Lower lobe of right lung (tissue), 2 donors: ENCODE results near the gene YBX3. TPM values are rescaled to one million over a fixed set of nuclear protein-coding genes. Genes with fewer than 3 reads are reported as not detected.

ENCODE experiments used
- ATAC-seq, 2 donors: fragments of 200-7000 bp; cut with Tn5 transposase; one replicate each; pipeline ENCODE4 v1.9.1; 2020 to 2022; ENCODE audit warnings: mild to moderate bottlenecking in 2 of 2, moderate library complexity in 2 of 2
- DNase-seq: peaks from one replicate; pipeline ENCODE4 v3.0.0-alpha.2; 2020
- H3K27ac ChIP-seq: fragments of 200-600 bp; one replicate; pipeline ENCODE4 v1.8.0; 2022
- H3K27me3 ChIP-seq: fragments of 200-600 bp; one replicate; pipeline ENCODE4 v1.8.0; 2022; ENCODE audit warnings: low read depth
- H3K36me3 ChIP-seq: fragments of 200-600 bp; one replicate; pipeline ENCODE4 v1.8.0; 2022; ENCODE audit warnings: mild to moderate bottlenecking
- H3K4me1 ChIP-seq: fragments of 200-600 bp; one replicate; pipeline ENCODE4 v1.8.0; 2022
- H3K4me3 ChIP-seq: fragments of 200-600 bp; one replicate; pipeline ENCODE4 v1.8.0; 2022; ENCODE audit warnings: mild to moderate bottlenecking
- H3K9me3 ChIP-seq: fragments of 200-600 bp; one replicate; pipeline ENCODE4 v1.8.0; 2022
- CTCF ChIP-seq: fragments of 200-600 bp; IDR thresholded peaks from one replicate; pipeline ENCODE4 v1.8.0; 2022; ENCODE audit warnings: antibody characterized with exemption, mild to moderate bottlenecking
- intact Hi-C: fragments of 100-400 bp; cut with DNase I; formaldehyde crosslinking; loops from one replicate; pipeline ENCODE4 v1.11.0; 2022
- total RNA-seq: library from RNA; stranded (reverse); fragmentation: NEBNext Ultra II Directional; extraction: Animal tissue kit (Norgen Biotek cat#: 25700); gene quantifications from one replicate; pipeline ENCODE4 v1.2.1, GENCODE V29; 2021
- donor health status: DM: no; HTN: yes; CAD: no; lungs with severe emphysema.

YBX3 gene
- total RNA-seq, 1 donor from 2014 or later: 278 TPM

GRCh38 chr12:10705655-10706054, 17.5 kb downstream of the YBX3 start:
- Histone ChIP-seq H3K27ac (peak overlapping the region; percentile 5), H3K4me1 (no peaks in the 10 kb centered on the region), H3K4me3 (no peak overlapping the region), H3K36me3 (peaks cover 95% of the 10 kb centered on the region), H3K9me3 (no peaks in the 10 kb centered on the region), H3K27me3 (no peaks in the 10 kb centered on the region)
- TF ChIP-seq CTCF: no peak
- DNase-seq: no peak
- no peak for ATAC-seq
- intact Hi-C loops: no loop called here

DNA sequence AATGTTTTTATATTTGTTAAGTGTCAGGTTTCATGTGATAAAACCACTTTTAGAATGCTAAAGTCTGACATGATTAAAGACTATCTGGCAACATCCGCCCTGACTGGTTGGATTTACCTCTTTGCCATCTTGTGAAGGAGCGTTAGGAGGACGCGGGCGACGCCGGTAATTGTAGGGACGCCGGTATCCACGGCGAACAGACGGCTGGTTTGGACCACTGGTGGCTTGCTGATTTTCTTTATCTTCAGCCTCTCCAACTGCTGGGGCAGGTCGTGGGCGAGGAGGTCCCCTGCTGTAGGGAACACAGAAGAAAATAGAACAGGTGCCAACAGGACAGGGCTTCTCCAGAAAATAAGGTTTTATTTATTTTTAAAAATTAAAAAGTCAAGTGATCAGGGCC, 21.3 kb downstream of the YBX3 start:
- H3K27me3 ChIP-seq: no peaks in the 10 kb centered on the region
- no peaks in the 10 kb centered on the region for H3K4me1 ChIP-seq
- H3K27ac ChIP-seq: no peak overlapping the region
- no peaks in the 10 kb centered on the region for H3K9me3 ChIP-seq
- peaks cover 90% of the 10 kb centered on the region for H3K36me3 ChIP-seq
- DNase-seq: no peak
- ATAC-seq: no peak
- intact Hi-C loops: no loop called here
- H3K4me3 ChIP-seq: no peak overlapping the region
- TF ChIP-seq CTCF: no peak

DNA sequence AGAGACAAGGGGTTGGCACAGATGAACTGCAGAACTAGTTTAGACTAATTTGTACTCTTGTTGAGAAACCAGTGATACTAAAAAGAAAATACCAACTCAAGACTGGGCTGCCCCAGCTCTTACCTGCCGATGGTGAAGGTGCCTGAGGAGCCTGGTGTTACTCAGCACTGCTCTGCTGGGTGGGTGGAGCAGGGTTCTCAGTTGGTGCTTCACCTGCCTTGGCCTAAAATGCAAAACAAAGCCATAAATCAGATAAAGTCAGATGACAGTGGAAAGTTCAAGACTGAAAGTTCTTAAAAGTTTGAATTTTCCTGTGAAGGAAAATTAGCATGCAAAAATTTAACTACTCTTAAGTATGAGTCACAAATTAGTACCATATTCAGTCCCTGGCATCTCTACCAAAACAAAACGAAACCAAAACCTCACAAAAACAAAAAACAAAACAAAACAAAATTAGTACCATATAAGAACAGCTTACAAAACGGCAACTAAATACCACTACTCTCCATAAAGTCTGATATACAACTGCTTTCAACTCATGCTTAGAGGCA, 21.9 kb downstream of the YBX3 start:
- Histone ChIP-seq H3K9me3 (no peaks in the 10 kb centered on the region), H3K36me3 (peaks cover 83% of the 10 kb centered on the region), H3K27ac (no peak overlapping the region), H3K27me3 (no peaks in the 10 kb centered on the region), H3K4me3 (no peak overlapping the region), H3K4me1 (no peaks in the 10 kb centered on the region)
- intact Hi-C loops: no loop called here
- no peak for DNase-seq
- no peak for TF ChIP-seq CTCF
- ATAC-seq: no peak

DNA sequence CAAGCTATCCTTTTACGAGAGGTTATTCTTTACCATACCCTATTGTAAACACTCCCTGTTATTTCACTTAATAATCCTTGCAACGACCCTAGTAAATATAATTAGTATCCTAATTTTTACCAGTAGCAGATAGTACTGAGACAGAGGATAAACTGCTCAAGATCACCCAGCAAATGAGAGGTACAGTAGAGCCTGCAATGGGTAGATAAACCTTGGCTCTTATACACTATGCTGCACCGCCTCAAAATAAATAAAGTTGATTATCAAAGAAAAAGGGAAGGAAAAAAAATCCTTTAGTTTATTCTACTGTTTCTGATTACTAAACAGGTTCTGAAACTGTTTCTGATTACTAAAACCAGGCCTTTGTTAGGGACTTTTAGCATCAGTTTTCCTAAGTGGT, 22.5 kb downstream of the YBX3 start:
- intact Hi-C loops: no loop called here
- Histone ChIP-seq H3K27me3 (no peaks in the 10 kb centered on the region), H3K4me3 (no peak overlapping the region), H3K4me1 (no peaks in the 10 kb centered on the region), H3K9me3 (no peaks in the 10 kb centered on the region), H3K27ac (no peak overlapping the region), H3K36me3 (peaks cover 77% of the 10 kb centered on the region)
- no peak for TF ChIP-seq CTCF
- no peak for ATAC-seq
- DNase-seq: no peak

GRCh38 chr12:10697862-10698261, 25.3 kb downstream of the YBX3 start:
- intact Hi-C loops: no loop called here
- Histone ChIP-seq H3K36me3 (peaks cover 51% of the 10 kb centered on the region), H3K4me3 (no peak overlapping the region), H3K9me3 (no peaks in the 10 kb centered on the region), H3K27me3 (no peaks in the 10 kb centered on the region), H3K27ac (no peak overlapping the region), H3K4me1 (no peaks in the 10 kb centered on the region)
- TF ChIP-seq CTCF: no peak
- ATAC-seq (no peak), DNase-seq (no peak)

DNA sequence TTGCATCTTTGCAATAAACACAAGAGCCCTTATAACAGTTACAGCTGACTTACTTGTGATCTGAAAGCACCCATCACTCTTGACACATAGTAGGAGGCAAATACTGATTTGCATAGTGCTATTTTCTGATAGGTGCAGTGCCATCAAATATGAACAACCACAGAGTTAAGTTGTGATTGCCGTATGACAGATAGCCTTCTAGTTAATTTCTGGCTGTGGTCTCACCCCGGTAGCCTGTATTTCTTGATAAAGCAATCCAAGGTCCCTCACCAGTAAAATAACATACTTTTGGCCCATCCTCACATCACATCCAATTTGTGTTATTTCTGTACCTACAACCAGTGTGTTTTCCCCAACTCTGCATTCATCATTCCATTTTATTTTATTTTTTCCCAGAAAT, 26.0 kb downstream of the YBX3 start:
- DNase-seq (no peak), ATAC-seq (no peak)
- H3K36me3 ChIP-seq: peaks cover 44% of the 10 kb centered on the region
- no peak overlapping the region for H3K27ac ChIP-seq
- H3K4me1 ChIP-seq: no peaks in the 10 kb centered on the region
- intact Hi-C loops: no loop called here
- H3K4me3 ChIP-seq: no peak overlapping the region
- H3K27me3 ChIP-seq: no peaks in the 10 kb centered on the region
- no peaks in the 10 kb centered on the region for H3K9me3 ChIP-seq
- no peak for TF ChIP-seq CTCF
